ENCODE data around the gene FUZ.

GRCh38 chr19:49814010-49814409 lies 918 bp upstream of the FUZ start:
- no peak for TF ChIP-seq POLR2A (IDR thresholded peaks at IDR 0.05; ENCODE audit: low read depth)
- no peak for TF ChIP-seq CTCF (IDR thresholded peaks at IDR 0.05)
- TF ChIP-seq POLR2AphosphoS5 (IDR thresholded peaks at IDR 0.05), result no peak
- no peak for TF ChIP-seq EP300 (IDR thresholded peaks at IDR 0.05)
